Hematopoietic multipotent progenitor cell treated with erythropoietin and hydrocortisone succinate and interleukin-3 and kit ligand, for 6 days (in vitro differentiated cells): Measurements from ENCODE around the gene DUSP22.
"Not testable (repeated sequence)": the region's sequence is repeated elsewhere in the genome, so short reads cannot be mapped to it uniquely, and the experiment has no call there.

ENCODE experiments used
- DNase-seq: peaks from one replicate; pipeline ENCODE4 v3.0.0-alpha.2; 2015

DUSP22 gene

DNA sequence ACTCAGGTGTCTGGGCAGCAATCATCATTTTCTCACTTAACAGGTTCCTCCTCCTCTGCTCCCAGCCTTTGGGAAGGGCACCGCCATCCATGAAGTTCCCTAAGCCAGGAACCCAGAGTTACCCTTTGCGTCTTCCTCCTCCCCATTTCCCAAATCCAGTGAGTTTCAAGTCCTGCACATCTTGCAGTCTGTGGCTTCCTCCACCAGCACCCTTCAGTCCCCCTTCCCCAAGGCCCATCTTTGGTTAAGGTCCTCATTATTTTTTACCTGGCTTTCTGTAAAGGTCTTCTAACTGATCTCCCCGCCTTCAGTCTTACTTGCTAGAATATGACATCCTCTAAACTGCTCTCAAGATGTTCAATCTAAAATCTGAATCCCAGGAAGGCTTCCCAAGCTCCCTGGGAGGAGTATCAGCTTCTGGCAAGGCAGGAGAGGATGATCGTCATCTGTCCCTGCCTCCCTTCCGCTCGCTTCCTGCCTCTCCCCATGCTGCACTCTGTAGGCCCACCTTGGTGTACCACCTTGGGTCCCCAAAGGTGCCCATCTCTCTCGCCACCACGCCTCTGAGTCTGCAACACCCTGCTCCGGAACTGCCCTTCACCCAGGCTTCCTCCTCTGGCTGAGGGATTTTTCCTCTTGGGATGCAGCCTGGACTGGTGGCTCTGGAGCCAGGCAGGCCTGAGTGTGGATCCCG lies 11.4 kb upstream of the DUSP22 start:
- DNase-seq, result no peak

DNA sequence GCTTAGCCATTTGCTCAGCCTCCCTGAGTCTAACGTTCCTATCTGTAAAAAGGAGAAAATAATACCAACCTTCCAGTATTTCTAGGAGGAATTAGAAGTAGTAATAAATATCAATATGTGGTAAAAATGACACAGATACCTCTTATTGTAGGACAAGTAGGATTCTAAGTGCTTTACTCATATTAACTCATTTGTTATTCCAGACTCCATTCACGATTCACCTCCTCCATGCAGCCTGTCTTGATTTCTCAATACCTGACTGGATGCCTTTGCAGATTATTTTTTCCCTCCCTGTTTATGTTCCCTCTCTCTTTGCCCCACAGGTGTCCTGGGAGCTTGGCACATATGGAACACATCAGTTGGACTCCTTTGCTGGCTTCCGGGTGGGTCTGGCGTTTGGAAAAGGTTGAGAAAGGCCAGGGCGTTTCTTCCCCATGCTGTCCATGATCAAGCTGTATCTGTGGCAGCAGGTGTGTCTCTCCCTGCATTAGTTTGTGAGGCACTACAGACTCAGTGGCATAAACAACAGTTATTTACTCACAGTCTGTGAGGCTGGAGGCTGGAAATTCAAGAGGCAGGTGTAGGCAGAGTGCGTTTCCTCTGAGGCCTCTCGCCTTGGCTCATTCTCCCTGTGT lies 10.7 kb upstream of the DUSP22 start:
- no peak for DNase-seq

DNA sequence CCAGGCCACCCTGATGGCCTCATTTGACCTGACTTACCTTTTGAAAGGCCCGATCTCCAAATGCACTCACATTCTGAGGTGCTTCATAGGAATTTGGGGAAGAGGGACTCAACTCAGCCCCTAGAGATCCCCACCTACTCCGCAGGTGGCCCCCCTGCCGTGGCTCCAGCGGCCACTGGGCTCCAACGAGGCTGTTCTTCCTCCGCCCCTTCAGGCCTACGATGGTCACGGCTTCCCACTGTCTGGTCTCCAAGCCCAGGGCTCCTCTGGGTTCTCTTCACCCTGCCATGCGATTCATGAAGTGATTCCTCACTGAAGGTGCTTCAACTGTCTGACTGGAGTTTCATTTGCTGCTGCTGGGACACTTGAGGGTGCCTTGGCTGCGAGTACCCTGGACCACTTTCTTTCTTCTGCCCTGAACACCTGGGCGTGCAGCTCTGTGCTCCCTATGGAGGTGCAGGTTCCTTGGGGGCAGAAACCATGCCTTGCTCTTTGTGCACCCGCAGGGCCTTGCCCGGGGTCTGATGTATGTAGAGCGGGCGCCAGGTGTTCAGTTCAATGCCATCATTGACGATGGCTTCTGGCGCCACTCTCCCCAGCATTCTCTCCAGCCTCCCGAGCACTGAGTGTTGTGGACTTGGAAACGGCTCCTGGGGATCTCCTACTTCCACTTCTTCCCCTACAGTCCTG lies 10.0 kb upstream of the DUSP22 start:
- no peak for DNase-seq

DNA sequence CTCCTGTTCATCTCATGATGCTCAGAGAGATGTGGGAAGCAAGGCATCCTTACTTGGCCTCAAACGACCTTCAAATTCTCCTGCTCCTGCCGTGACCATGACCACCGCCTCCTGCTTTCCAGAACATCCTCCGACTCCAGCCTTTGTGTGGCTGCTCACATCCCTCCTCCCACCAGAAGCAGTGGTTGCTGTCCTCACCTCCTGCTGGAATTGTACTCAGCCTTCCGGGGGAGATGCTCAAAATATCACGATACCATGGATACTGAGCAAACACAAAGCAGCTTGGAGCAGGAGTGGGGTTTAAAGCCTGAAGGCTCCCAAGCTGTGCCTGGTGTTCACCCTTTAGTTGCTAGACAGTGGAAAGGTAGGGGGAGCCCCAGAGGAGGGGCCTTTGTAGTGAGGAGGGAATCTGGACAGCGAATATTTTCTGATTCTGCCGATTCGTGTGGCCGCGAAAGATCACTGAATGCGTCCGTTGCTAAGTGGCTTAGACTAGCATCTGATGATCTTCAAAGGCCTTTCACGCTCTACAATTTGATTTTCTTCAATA lies 9.3 kb upstream of the DUSP22 start:
- DNase-seq, result no peak

DNA sequence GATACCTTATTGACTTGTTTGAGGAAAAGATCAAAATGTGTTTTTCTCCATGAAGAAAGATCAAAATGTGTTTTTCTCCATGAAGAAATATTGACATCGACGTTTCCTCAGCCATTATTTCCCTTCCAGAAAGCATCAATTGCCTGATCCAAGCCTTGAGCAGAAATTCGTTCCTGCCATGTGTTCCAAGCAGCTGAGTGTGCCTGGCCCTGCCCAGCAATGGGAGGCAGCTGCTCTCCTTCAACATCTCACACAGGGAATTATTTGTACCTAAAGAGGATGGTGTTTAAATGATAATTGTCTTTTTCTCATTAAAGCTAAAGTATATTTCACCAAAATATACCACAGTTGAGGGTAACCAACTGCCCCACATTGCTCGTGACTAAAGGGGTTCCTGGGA lies 7.8 kb upstream of the DUSP22 start:
- no peak for DNase-seq

DNA sequence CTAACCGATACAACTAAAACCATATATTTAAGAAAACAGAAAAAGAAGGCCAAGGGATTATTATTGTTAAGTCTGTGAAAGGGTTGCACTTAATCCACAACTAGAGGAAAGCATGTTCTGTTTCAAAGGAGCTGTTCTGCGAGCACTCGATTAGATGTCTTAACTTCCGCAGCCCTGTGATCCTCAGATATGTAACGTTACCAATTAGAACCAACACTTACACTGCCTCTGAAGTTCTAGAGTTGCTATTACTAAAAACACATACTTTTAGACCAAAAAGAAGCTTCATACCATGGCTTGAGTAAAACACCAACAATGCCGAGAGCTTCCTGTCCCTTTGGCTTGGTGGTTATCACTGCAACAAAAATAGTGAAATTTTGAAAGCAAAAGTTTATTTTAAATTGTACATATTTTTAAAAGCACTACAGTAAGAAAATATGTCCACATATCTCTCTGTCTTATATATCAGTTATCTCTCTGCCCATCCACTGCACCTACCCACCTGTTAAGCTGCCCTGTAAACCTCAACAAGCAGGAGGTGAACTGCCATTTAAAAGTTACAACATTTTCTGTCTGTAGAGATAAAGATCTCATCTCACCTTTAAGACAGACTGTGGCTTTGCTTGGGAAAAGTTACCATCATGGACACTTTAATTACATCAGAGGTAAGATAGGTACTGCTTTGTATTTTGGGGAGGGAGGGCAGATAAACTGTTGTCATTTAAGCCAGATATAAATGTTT lies 7.1 kb upstream of the DUSP22 start:
- DNase-seq, result no peak

DNA sequence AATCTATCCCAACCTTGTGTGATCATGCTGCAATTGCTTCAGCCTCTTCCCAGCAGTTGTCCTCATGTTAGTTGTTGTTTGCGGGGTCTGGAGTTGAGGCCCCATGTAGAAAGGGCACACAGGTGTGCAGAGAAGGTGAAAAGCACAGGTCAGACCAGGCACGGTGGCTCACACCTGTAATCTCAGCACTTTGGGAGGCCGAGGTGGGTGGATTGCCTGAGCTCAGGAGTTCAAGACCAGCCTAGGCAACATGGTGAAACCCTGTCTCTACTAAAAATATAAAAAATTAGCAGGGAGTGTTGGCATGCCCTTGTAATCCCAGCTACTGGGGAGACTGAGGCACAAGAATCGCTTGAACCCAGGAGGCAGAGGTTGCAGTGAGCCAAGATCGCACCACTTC lies 6.4 kb upstream of the DUSP22 start:
- DNase-seq, result not testable (repeated sequence)

DNA sequence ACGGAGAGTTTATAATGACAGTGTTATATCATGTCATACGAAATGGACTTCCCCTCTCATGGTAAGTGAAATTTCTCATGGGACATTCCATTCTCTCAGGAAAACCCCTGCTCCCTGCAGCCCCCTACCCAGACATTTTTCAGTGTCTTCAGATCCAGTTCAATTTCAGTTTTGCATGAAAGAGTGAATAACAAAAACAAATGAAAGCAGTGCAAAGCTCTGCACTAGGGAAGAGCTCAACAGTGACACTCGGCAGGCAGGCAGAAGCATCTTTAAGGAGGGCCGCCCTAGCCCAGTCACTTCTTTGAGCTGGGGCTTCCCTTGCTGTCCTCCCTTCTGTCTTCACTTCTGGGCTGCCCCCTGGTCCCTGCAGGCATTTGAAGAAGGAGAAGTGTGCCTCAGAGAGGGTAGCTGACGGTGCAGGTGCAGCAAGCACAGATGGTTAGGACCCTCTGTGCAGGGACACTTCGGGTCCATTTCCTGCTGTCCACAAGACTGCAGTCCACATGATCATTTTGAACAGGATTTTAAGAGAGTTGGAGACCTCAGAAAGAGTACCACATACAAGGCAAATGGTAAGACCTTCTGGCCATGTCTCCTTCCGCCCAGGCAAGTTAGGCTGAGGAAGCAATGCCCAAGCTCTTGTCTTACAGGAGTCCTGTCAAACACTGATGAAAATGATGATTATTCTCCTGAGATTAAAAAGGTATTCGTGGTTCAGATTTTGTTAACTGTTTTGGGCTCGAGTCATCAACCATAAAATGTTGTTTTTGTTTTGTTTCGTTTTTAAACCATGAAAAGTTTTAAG lies 5.4 kb upstream of the DUSP22 start:
- no peak for DNase-seq

DNA sequence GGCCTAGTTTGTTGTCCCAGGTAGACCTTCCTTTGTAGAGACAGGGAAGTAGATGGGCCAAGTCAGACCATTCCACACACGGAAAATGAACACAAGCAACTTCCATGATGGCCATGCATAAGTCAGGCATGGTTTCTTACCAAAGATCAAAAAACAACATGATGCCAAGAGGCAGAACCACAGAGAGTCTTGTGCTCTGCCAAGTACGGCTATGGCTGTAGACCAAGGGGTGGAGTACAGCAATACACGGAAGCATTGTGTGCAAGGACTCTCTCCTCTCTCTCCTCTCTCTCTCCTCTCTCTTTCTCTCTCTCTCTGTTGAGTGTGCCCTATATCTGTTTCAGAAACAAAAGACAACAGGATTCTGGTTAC lies 4.8 kb upstream of the DUSP22 start:
- no peak for DNase-seq

DNA sequence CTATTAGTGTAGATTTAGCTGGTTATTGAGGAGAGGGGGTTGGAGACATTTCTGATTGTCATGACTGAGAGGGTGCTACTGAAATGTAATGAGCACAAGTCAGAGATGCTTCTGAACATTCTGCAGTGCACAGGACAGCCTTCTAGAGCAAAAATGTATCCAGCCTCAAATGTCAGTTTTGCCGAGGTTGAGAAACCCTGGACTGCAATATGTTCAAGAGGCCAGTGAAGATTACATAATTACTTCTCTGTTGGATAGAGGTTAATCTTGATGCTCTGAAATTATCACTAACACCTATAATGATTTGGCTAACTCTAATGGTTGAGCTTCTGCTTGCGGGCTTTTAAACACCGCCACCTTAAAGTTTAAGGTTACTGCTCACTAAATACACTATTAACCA lies 3.4 kb upstream of the DUSP22 start:
- no peak for DNase-seq

DNA sequence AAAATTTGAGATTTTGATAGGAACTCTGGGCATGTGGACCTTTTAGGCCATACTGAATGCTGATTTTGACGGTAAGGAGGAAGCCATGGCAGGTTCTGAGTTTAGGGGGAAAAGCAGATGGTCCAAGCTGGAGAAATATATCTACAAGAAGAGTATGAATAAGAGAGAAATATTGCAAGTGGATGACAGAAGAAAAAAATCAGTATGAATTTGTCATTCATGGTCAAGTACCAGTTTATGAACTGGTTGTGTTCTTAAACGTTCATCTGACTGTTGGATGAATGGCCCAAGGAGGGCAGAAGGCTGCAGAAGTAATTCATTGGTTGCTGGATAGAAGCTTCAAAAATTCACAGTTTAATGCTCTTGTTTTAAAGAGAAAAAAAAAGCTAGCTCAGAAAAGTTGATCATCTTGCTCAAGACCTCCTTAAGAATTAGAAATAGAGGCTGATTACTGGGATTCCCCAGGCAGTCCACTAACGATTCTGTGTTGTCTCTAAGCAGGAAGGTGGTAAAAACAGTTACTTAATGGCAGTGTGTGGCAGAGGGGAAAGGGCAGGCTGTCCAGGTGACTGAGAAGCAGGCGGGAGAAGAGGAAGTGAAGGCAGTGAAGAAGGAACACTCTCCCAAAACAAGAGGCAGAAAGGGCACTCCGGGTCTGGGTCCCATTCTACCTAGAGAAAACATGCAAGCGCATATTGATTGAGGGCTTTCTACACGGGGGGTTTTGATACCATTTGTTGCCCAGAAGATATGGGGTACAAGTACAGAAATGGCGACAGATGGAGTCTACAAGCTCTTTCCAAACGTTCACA lies 2.0 kb upstream of the DUSP22 start:
- no peak for DNase-seq

DNA sequence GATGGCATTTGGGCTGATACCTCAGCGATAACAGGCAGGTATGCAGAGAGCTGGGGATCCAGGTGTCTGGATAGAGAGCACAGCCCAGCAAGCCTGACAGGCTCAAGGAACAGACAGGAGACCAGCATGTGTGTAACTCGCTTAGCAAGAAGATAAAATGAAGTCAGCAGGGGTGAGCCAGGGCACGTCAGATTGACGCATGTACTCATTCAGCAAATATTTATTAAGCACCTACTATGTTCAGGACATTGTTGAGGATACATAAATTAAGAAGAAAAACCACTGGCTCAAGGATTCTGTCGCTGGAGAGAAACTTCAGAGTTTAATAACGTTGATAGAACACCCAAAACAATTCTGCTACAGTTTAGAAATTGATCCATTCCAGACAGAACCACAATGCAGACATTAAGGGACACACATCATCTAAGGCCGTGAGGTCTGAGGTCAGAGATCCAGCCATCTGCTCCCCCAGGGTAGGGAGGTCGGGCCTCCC lies 1.0 kb upstream of the DUSP22 start:
- DNase-seq, result no peak

DNA sequence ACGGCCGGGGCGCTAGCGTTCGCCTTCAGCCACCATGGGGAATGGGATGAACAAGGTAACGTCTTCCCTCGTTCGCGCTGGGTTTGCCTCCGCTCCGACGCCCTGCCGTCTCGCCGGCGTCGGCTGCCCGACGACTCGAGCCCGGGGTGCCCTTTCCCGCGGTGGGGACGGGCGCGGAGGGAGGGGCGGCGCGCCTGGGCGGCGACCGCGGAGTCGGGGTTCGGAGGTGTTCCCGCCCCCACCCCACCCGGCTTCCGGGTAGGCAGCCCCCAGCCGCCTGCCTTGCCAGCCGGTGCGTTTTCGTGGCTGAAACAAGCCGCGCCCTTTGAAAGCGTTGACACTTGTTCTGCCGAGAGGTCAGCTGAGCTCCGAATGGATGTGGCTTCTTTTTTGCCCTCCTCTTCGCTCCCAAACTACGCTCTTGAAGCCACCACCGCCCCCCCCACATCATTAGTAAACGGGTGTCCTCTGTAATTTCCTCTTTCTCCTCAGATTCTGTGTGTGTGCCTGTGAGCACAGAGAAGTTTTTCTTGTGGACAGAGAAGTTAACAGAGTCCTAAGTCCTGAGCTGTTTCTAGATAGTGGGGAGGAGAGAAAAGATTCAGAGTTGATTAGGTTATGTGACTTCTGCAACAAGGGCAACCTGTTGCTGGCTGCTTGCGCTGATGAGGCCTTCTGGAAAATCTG lies 362 bp downstream of the DUSP22 start:
- DNase-seq, result peak; percentile 82

DNA sequence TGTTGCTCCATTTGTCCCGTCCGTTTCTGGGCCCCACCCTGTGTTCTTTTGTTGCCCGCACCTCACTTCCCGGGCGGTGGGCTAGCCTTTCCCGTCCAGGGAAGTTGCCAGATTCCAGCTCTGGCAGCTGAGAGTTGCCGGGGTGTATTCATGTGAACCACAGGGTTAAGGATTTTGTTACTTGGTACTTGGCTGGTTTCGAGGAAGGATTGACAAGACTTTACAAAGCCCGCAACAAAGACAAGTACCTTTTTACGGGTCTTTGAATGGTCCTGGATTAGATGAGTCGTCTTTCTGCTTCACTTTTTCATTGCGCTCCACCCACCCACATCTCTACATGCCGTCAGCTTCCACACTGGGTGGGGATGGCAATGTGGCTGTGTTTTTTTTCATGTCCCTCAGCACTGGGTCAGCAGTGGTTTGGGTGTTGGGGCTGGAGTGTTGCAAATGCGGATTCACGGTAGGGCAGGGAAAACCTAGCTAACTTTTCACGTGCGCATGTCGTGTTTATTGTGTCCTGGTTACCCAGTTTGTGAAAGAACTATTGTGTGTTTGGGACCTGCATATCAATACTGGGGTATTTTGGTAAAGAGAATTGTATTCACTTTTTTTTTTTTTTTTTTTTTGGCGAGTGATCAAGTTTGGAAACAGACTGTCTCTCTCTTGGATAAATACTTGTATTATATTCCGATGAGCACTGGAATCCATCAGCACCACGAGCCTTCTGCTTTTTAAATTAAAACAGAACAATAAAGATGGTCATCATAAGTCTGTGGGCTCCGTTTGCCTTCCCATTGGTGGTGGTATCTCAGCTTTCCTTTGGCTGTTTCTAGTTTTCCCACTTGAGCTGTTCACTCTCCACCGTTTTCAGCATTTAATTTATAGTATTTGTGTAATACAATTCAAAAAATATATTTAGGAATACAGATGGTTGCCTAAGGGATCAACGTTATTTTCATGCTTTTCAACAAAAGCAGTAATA lies 1.2 kb downstream of the DUSP22 start:
- peak; percentile 38 for DNase-seq

DNA sequence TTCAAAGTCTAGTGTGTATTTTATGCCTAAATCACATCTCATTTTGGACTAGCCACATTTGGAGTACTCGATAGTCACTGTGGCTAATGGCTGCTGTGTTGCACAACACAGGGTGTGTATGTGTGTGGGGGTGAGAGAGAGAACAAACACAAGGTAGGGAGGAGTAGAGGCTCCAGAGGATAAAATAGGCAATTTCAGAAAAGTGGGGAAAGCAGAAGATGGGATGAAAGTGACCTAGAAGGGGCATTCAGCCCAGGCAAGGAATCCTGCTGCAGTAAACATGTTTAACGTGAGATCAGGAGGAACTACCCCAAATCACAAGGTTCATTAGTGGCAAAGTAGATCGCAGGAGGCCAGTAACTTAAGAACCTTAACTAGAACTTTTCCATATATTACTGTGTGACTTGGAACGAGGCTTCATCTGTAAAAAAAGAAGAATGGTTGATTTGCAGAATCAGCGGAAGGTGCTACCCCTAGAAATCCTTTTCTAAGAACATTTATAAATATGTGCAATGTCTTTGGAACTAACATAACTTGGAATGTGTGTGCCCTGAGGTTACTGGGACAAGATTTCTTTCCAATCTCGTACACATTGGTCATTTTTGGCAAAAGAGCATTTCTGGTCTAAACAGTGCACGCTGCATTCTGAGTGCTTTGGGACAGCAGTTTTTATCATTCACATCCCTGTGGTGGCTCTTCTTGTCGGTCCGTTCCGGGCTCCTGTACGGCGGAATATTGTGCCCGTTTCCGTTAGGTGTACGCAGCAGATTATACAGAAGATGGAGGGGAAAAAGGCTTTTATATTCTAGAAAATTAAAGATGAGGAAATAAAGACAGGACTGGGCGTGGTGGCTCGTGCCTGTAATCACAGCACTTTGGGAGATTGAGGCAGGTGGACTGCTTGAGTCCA lies 2.6 kb downstream of the DUSP22 start:
- DNase-seq, result no peak

DNA sequence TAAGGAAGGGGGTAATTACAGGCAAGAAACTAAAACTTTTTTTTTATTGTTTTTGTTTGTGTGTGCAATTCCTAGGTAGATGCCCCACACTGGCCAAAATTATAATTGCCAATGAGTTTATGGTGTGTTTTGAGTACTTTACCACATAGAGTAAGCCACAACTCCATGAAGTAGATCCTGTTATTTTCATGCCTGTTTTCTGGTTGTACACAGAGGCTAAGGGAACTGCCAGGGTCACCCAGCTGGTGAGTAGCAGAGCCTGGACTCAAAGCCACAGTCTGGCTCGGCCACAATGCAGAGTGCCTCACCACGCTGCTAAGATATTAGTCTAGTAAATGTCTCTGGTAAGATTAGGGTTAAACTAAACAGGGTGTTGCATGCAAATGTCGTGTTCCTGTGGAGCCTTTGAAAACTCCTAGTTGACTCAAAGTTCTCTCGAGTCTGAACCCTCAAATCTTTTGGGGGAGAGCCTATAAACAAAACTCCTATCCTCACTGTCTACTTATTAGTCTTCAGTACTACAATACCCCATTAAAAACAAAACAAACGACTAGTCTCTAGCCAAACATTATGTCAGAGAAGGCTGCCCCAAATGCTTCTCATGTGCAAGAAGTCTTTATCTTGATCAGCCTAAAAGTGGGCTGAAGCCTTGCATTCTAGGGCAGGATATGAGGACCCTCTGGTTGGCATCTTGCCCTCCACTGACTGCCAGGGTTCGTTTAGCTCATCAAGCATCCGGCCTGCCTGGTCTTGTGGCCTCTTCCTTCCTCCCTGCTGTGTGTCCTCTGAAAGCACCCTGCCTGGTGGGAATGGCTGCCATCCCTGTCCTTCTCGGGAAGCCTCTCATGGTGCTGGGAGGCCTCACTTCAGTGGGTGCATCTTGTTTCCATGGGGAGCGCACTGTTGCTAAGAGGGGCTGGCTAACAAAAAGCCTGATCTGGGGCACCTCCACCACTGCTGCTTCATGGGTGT lies 4.2 kb downstream of the DUSP22 start:
- peak; percentile 63 for DNase-seq

DNA sequence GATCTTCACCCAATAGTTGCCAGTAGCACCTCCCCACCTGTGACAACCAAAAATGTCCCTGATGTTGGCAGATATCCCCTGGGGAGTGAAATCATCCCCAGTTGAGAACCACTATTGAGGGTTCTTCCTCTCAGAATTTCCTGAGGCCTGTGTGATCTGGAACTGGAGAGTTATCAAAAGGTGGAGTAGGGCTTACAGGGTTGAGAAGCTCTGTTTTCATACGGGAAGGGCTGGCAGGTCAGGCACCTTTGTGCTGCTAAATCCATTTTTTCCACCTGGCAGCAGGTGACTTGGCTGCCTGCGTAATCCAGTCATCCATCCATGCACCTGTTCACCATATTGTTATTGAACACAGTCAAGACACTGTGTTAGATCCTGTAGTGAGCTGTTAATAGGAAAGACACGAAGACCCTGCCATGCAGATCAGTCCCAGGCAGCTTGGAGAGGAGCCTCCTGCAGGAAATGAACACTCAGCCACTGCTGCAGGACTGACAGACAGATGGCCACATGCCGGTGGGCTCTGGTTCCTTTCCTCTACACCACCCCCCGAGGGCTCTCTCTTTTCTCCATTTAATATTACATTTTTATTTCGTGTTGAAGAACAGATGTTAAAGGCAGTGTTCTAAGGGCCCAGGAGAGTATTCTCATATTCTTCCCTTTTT lies 5.4 kb downstream of the DUSP22 start:
- DNase-seq, result no peak
